A549 (cell line): ENCODE data around the gene FIBCD1. TPM values are rescaled to one million over a fixed set of nuclear protein-coding genes. Genes with fewer than 3 reads are reported as not detected.

Experiments
- ATAC-seq, 2 experiments: fragments of 200-7000 bp in 1 of 2; fragments of >200 bp in 1 of 2; cut with Nextera tagmentation in 1 of 2; cut with Tn5 transposase in 1 of 2; 3 replicates each; pipeline versions ENCODE4 v1.8.0 to v1.9.1; 2018 to 2020; ENCODE audit warnings: mild to moderate bottlenecking in 1 of 2, moderate library complexity in 1 of 2
- CTCF ChIA-PET: fragments of 300-600 bp; sonication (Branson Sonifier 250); formaldehyde crosslinking; extraction: SDS; loops from one replicate; lab custom pipeline; 2021; ENCODE audit warnings: antibody characterized with exemption, inconsistent platforms; lab: Yijun Ruan, JAX
- POLR2A ChIA-PET: fragments of 350-600 bp; formaldehyde crosslinking; extraction: SDS; loops from one replicate; lab custom pipeline; 2021; ENCODE audit warnings: antibody characterized with exemption, inconsistent platforms; lab: Yijun Ruan, JAX
- DNase-seq, 2 experiments: peaks; one replicate each; pipeline versions ENCODE4 v3.0.0 to v3.0.0-alpha.2; 2011 to 2016; ENCODE audit warnings: low read depth in 1 of 2, low spot score in 1 of 2
- FAIRE-seq: peaks from 2 replicates; lab custom pipeline; 2011; peaks lifted over from hg19 to GRCh38; lab: Jason Lieb, UNC
- H3K27ac ChIP-seq, 2 experiments: fragments of >200 bp; sonication (Bioruptor Twin); formaldehyde crosslinking; 3 replicates each; pipeline ENCODE4 v1.5.1; 2016 to 2017
- H3K4me1 ChIP-seq: fragments of >200 bp; sonication (Bioruptor Twin); formaldehyde crosslinking; 3 replicates; pipeline ENCODE4 v1.6.1; 2016
- H3K4me2 ChIP-seq: fragments of >200 bp; sonication (Bioruptor Twin); formaldehyde crosslinking; 3 replicates; pipeline ENCODE4 v1.6.1; 2016
- H3K4me3 ChIP-seq: fragments of >200 bp; sonication (Bioruptor Twin); formaldehyde crosslinking; 3 replicates; pipeline ENCODE4 v1.5.1; 2016
- H3K9me3 ChIP-seq: fragments of >200 bp; sonication (Bioruptor Twin); formaldehyde crosslinking; 3 replicates; pipeline ENCODE4 v1.6.1; 2016
- EHF ChIP-seq: fragments of 250-450 bp; sonication (Bioruptor Pico); IDR thresholded peaks from 2 replicates; pipeline ENCODE4 v1.5.0; 2020; ENCODE audit warnings: mild to moderate bottlenecking
- ESRRA ChIP-seq: fragments of 150-350 bp; IDR thresholded peaks from 2 replicates; pipeline ENCODE4 v1.6.1; 2014; ENCODE audit warnings: mild to moderate bottlenecking, low read length, borderline replicate concordance
- FOSB ChIP-seq: fragments of 250-450 bp; sonication (Bioruptor Pico); IDR thresholded peaks from 2 replicates; pipeline ENCODE4 v1.5.0; 2020; ENCODE audit warnings: mild to moderate bottlenecking, moderate library complexity
- FOXS1 ChIP-seq: fragments of 250-450 bp; sonication (Bioruptor Pico); IDR thresholded peaks from 2 replicates; pipeline ENCODE4 v1.5.0; 2020; ENCODE audit warnings: mild to moderate bottlenecking, moderate library complexity
- HEYL ChIP-seq: fragments of 250-450 bp; sonication (Bioruptor Pico); IDR thresholded peaks from 2 replicates; pipeline ENCODE4 v1.8.0; 2021; ENCODE audit warnings: mild to moderate bottlenecking, moderate library complexity
- HOXB13 ChIP-seq: fragments of 250-450 bp; sonication (Bioruptor Pico); IDR thresholded peaks from 2 replicates; pipeline ENCODE4 v1.5.0; 2020; ENCODE audit warnings: low read depth, mild to moderate bottlenecking, moderate library complexity
- HOXB5 ChIP-seq: fragments of 250-450 bp; sonication (Bioruptor Pico); IDR thresholded peaks from 2 replicates; pipeline ENCODE4 v1.5.0; 2020; ENCODE audit warnings: mild to moderate bottlenecking, moderate library complexity
- JUN ChIP-seq, 2 experiments: fragments of >200 bp; sonication (Bioruptor Twin); formaldehyde crosslinking; IDR thresholded peaks; 2 replicates in 1 of 2; 3 replicates in 1 of 2; pipeline ENCODE4 v1.6.1; 2016 to 2017
- JUNB ChIP-seq: fragments of >200 bp; sonication (Bioruptor Twin); formaldehyde crosslinking; IDR thresholded peaks from 2 replicates; pipeline ENCODE4 v1.6.1; 2016
- KDM1A ChIP-seq: fragments of 200-600 bp; sonication (generic); IDR thresholded peaks from 2 replicates; pipeline ENCODE4 v1.6.1; 2016; ENCODE audit warnings: low read depth, mild to moderate bottlenecking
- POLR2A ChIP-seq: IDR thresholded peaks from 2 replicates; pipeline ENCODE4 v1.6.1; 2012; ENCODE audit warnings: mild to moderate bottlenecking, low read length
- POLR2AphosphoS2 ChIP-seq: conservative IDR thresholded peaks from 2 replicates; pipeline ENCODE4 v1.6.1; 2012; ENCODE audit warnings: low read length, improper control_type of control experiment, inconsistent platforms
- RFX5 ChIP-seq: fragments of 450-650 bp; IDR thresholded peaks from 2 replicates; pipeline ENCODE4 v1.7.1; 2014; ENCODE audit warnings: antibody characterized with exemption, mild to moderate bottlenecking, moderate library complexity
- SMC3 ChIP-seq: fragments of >200 bp; sonication (Bioruptor Twin); formaldehyde crosslinking; IDR thresholded peaks from 3 replicates; pipeline ENCODE4 v1.6.1; 2018; ENCODE audit warnings: inconsistent platforms
- ZC3H11A ChIP-seq: fragments of 450-650 bp; IDR thresholded peaks from 2 replicates; pipeline ENCODE4 v1.6.1; 2014; ENCODE audit warnings: antibody characterized with exemption, mild to moderate bottlenecking
- ZSCAN20 ChIP-seq: fragments of 250-450 bp; sonication (Bioruptor Pico); IDR thresholded peaks from 2 replicates; pipeline ENCODE4 v1.8.0; 2022; ENCODE audit warnings: mild to moderate bottlenecking, moderate library complexity
- WGBS: methylation state at CpG from one replicate; pipeline ENCODE4 v1.1.6; 2017; ENCODE audit errors: missing lambda C conversion rate; 5-methylcytosine and 5-hydroxymethylcytosine counted together
- polyA plus RNA-seq, 4 experiments: library from polyadenylated mRNA; depleted of rRNA in 3 of 4; stranded (reverse); fragments of >200 nt; fragmentation: RNase III in 1 of 4; extraction: RNeasy Plus Mini Kit Qiagen cat#74134 plus additional on column Dnase treatment in 1 of 4; gene quantifications; 2 replicates in 3 of 4; 3 replicates in 1 of 4; pipeline ENCODE4 v1.2.3, GENCODE V29; 2011 to 2017
- TF ChIP-seq, protein P1 (sequence below): IDR thresholded peaks from 2 replicates; pipeline ENCODE4 v1.6.1; 2012
- TF ChIP-seq, protein P2 (sequence below): fragments of 450-650 bp; IDR thresholded peaks from 2 replicates; pipeline ENCODE4 v1.6.1; 2014; ENCODE audit warnings: antibody characterized with exemption
- TF ChIP-seq, protein P3 (sequence below): fragments of 250-450 bp; sonication (Bioruptor Pico); IDR thresholded peaks from 2 replicates; pipeline ENCODE4 v1.5.0; 2021; ENCODE audit warnings: mild to moderate bottlenecking, moderate library complexity, borderline replicate concordance
- TF ChIP-seq, protein P4 (sequence below): fragments of >200 bp; sonication (Bioruptor Twin); formaldehyde crosslinking; IDR thresholded peaks from 2 replicates; pipeline ENCODE4 v1.6.1; 2016
- TF ChIP-seq, protein P5 (sequence below): IDR thresholded peaks from 2 replicates; pipeline ENCODE4 v1.6.1; 2012; ENCODE audit warnings: low read depth, borderline replicate concordance

FIBCD1 gene
- polyA plus RNA-seq, 2 of the 4 experiments (the other 2 are of a cell fraction): 4.8 to 4.9 TPM

DNA sequence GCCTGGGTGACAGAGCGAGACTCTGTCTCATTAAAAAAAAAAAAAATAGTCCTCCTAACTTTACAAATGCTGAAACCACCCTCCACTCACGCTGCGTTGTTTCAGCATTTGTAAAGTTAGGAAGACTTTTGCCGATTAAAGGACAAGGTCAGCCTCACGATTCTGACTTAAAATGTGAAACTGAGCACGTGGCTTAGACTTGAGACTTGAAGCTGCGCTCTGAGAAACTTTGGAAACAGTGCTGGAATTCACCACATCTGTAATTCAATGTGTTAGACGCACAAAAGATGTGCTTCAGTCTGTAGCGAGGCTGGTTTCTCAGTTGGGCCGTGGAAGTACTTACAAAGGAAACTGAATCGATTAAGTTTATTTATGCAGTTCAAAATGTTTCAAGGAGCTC lies 44.9 kb upstream of the FIBCD1 start (continued):
- TF ChIP-seq, protein P1, sequence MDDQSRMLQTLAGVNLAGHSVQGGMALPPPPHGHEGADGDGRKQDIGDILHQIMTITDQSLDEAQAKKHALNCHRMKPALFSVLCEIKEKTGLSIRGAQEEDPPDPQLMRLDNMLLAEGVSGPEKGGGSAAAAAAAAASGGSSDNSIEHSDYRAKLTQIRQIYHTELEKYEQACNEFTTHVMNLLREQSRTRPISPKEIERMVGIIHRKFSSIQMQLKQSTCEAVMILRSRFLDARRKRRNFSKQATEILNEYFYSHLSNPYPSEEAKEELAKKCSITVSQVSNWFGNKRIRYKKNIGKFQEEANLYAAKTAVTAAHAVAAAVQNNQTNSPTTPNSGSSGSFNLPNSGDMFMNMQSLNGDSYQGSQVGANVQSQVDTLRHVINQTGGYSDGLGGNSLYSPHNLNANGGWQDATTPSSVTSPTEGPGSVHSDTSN: no peak
- no peak for TF ChIP-seq POLR2AphosphoS2

DNA sequence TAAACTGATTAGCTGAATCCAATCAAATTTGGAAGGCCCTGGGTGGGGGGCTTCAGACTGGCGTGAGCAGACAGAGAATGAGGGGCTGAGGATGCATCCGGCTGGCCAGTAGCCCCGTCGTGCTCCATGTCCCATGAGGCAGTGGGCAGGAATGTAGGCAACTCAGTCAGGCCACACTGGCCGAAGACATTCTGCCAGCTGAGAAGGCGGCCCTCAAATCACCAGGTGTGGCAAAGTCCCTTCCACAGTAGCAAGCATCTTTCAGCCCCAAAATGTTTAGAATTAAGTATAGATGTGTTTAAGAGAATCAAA lies 44.3 kb upstream of the FIBCD1 start:
- TF ChIP-seq, protein P2, sequence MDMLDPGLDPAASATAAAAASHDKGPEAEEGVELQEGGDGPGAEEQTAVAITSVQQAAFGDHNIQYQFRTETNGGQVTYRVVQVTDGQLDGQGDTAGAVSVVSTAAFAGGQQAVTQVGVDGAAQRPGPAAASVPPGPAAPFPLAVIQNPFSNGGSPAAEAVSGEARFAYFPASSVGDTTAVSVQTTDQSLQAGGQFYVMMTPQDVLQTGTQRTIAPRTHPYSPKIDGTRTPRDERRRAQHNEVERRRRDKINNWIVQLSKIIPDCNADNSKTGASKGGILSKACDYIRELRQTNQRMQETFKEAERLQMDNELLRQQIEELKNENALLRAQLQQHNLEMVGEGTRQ: no peak
- TF ChIP-seq ESRRA: no peak
- no peak for TF ChIP-seq FOXS1 (CRISPR knock-in tag)
- TF ChIP-seq EHF (CRISPR knock-in tag): no peak
- TF ChIP-seq JUNB: no peak
- no peak for TF ChIP-seq FOSB
- TF ChIP-seq HOXB13 (CRISPR knock-in tag): no peak
- TF ChIP-seq KDM1A: no peak
- TF ChIP-seq HEYL (CRISPR knock-in tag): no peak
- TF ChIP-seq, protein P1: no peak
- TF ChIP-seq HOXB5 (CRISPR knock-in tag): no peak
- TF ChIP-seq, protein P3, sequence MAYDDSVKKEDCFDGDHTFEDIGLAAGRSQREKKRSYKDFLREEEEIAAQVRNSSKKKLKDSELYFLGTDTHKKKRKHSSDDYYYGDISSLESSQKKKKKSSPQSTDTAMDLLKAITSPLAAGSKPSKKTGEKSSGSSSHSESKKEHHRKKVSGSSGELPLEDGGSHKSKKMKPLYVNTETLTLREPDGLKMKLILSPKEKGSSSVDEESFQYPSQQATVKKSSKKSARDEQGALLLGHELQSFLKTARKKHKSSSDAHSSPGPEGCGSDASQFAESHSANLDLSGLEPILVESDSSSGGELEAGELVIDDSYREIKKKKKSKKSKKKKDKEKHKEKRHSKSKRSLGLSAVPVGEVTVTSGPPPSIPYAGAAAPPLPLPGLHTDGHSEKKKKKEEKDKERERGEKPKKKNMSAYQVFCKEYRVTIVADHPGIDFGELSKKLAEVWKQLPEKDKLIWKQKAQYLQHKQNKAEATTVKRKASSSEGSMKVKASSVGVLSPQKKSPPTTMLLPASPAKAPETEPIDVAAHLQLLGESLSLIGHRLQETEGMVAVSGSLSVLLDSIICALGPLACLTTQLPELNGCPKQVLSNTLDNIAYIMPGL (CRISPR knock-in tag): no peak
- no peak for TF ChIP-seq ZC3H11A
- TF ChIP-seq, protein P4, sequence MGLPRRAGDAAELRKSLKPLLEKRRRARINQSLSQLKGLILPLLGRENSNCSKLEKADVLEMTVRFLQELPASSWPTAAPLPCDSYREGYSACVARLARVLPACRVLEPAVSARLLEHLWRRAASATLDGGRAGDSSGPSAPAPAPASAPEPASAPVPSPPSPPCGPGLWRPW: no peak
- TF ChIP-seq, protein P5, sequence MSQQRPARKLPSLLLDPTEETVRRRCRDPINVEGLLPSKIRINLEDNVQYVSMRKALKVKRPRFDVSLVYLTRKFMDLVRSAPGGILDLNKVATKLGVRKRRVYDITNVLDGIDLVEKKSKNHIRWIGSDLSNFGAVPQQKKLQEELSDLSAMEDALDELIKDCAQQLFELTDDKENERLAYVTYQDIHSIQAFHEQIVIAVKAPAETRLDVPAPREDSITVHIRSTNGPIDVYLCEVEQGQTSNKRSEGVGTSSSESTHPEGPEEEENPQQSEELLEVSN: no peak
- TF ChIP-seq SMC3: no peak
- no peak for TF ChIP-seq POLR2A
- no peak for TF ChIP-seq RFX5
- no peak for TF ChIP-seq ZSCAN20 (CRISPR knock-in tag)
- no peak for TF ChIP-seq JUN (IDR thresholded peaks at IDR 0.05)
- Histone ChIP-seq H3K4me3 (no peak overlapping the region), H3K27ac (no peak overlapping the region), H3K4me2 (no peak overlapping the region), H3K4me1 (no peaks in the 10 kb centered on the region), H3K9me3 (no peaks in the 10 kb centered on the region)
- ATAC-seq (no peak), FAIRE-seq (no peak), DNase-seq (no peak)
- WGBS: 84% methylated on average over 6 of the region's 6 CpGs
- ChIA-PET CTCF (interaction anchor here (1.3 to 4.8 kb wide), 5 partner anchors 9 to 117 kb away, joined by 3 to 29 read pairs (median 14); no protein-coding TSS in a partner anchor), POLR2A (no interaction called here)
